HG03135 (cell line): ENCODE measurements around the gene SH3RF2.
"Not testable (repeated sequence)": the region's sequence is repeated elsewhere in the genome, so short reads cannot be mapped to it uniquely, and the experiment has no call there.

ENCODE experiments used
- ATAC-seq: cut with Tn5 transposase; IDR thresholded peaks from one replicate; pipeline ENCODE4 v1.9.1; 2021; ENCODE audit warnings: mild to moderate bottlenecking, moderate library complexity; ENCODE audit not compliant: unreplicated experiment

SH3RF2 gene, protein sequence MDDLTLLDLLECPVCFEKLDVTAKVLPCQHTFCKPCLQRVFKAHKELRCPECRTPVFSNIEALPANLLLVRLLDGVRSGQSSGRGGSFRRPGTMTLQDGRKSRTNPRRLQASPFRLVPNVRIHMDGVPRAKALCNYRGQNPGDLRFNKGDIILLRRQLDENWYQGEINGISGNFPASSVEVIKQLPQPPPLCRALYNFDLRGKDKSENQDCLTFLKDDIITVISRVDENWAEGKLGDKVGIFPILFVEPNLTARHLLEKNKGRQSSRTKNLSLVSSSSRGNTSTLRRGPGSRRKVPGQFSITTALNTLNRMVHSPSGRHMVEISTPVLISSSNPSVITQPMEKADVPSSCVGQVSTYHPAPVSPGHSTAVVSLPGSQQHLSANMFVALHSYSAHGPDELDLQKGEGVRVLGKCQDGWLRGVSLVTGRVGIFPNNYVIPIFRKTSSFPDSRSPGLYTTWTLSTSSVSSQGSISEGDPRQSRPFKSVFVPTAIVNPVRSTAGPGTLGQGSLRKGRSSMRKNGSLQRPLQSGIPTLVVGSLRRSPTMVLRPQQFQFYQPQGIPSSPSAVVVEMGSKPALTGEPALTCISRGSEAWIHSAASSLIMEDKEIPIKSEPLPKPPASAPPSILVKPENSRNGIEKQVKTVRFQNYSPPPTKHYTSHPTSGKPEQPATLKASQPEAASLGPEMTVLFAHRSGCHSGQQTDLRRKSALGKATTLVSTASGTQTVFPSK

GRCh38 chr5:145936401-145937131 is at the start of gene SH3RF2:
Gene SH3RF2, plus strand, starts transcription at chr5:145936578. Its CDS starts 1,351 bp downstream, at chr5:145937929.
- no peak for ATAC-seq

- ATAC-seq: no peak
Measured at GRCh38 chr5:145887217-145887616, 49.2 kb upstream of the SH3RF2 start.

GRCh38 chr5:145887976-145888574 is 48.3 kb upstream of the SH3RF2 start:
- ATAC-seq: no peak

DNA sequence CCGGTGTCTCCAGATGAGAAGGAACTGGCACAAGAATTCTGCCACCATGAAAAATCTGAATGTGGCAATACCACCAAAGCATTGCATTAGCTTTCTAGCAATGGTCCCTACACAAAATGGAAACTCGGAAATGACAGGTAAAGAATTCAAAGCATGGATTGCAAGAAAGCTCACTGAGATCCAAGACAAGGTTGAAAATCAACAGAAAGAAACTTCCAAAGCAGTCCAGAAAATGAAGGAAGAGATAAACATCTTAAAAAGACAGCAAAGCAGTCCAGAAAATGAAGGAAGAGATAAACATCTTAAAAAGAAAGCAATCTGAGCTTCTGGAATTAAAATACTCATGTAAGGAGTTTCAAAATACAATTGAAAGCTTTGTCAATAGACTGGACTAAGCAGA is 46.8 kb upstream of the SH3RF2 start:
- ATAC-seq: no peak

- not testable (repeated sequence) for ATAC-seq
Measured at GRCh38 chr5:145891378-145891777, 45.0 kb upstream of the SH3RF2 start.

DNA sequence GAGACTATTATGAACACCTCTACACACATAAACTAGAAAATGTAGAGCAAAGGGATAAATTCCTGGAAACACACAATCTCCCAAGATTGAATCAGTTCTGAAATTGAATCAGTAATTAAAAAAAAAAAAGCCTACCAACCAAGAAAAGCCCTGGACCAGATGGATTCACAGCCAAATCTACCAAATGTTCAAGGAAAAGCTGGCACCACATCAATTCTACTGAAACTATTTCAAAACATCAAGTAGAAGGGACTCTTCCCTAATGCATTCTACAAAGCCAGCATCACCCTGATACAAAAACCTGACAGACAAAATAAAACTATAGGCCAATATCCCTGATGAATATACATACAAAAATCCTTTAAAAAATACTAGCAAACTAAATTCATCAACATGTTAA is 38.2 kb upstream of the SH3RF2 start:
- ATAC-seq: no peak

DNA sequence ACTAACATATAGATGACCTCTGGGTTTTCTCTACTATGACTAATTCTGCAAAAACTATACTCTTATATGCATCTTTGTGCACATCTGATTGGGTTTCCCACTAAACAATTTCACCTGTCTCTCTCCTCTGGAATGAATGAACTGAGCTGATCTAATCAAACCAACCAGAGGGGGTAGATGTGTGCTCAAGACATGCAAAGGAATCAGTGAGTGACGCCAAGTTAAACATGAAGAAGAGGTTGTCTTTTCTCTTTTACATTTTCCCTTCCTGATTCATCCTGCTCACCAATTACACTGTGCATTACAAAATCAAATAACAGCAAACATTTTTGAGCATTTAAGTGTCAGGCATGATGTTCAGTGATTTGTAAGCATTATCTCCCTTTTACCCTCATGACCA is 34.0 kb upstream of the SH3RF2 start:
- no peak for ATAC-seq

GRCh38 chr5:145903113-145903512 is 33.3 kb upstream of the SH3RF2 start:
- peak; percentile 65 for ATAC-seq

DNA sequence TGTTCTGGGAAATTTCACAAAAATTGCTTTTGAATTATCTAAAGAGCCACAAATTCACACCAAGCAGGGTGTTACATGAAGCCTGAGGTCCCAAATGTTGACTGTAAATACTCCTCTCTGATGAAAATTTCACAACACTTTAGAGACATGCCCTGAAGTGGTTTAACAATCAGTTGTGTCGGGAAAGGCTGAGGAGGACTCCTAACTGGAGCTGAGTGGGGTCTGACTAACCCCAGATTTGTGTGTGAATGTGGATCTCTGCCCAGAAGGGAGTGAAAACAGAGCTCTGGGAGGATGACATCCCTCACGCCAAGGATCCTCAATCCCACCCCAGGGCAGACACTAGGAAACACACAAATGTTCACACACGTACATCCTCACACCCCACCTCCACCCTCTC is 32.5 kb upstream of the SH3RF2 start:
- no peak for ATAC-seq

GRCh38 chr5:145904743-145905142 is 31.6 kb upstream of the SH3RF2 start:
- ATAC-seq: no peak

GRCh38 chr5:145906401-145906800 is 30.0 kb upstream of the SH3RF2 start:
- ATAC-seq: no peak

DNA sequence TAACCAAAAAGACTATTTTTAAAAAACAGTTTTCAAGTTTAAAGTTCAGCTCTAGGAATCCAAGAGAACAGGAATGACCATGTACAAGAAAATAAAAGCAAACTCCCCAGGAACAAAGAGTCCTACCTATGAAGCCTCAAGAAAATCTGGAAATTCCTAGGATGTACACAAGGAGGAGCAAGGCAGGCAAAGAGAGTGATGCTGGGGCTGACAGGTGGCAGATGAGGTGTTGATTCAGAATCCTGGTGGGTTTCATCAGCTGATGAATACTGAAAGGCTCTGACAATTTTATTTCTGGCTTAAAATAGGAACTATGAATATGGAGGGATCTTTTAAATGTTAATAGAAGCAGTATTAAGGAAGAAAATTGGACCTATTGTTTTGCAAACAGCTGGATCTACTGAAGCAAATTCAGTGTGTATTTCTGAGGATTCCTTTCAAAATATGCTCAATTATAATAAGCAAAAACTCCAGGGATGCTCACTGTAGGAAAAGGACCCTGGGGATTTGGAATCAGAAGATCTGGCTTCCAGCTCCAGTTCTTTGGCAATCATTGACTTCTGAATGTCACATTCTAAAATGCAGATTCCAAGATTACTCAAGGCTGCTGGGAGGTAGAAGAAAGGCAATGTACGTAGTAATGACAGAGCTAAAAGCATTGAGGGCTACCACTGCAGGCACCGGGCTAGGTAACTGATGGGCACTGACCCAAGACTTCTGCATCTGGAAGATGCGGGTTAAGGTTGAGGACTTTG is 28.0 kb upstream of the SH3RF2 start:
- no peak for ATAC-seq

GRCh38 chr5:145911164-145911563 is 25.2 kb upstream of the SH3RF2 start:
- no peak for ATAC-seq

- no peak for ATAC-seq
Measured at GRCh38 chr5:145912019-145912418, 24.4 kb upstream of the SH3RF2 start.

DNA sequence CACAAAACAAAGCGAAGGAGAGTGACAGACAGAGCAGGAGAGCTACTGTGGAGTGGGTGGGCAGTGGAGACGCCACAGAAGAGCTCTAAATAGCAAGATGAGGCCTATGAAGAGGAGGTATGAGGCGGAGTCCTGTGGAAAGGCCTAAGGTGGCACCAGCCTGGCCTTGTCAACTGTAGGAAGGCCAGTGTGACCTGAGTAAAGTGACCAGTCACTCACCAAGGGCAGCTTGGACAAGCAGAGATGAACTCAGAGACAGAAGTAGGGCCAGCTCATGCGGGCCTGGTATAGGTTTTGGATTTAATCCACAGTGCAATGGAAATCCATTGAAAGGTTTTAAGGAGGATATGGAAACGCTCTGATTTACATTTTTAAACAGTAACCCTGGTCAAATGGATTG is 23.8 kb upstream of the SH3RF2 start:
- ATAC-seq: no peak

DNA sequence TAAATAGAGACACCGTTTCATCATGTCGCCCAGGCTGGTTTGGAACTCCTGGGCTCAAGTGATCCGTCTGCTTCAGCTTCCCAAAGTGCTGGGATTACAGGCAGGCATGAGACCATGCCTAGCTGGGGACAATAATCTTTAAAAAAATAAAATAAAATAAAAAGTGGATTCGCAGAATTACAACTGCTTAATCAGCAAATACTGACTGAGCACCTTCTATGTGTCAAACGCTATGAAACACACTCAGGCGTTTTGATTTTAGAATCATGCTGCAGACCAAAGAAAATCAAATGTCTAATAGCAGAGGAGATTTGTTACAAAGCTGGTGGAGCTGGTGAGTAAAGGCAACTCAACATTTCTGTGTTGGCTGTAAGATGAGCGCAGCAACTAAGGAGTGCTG is 22.7 kb upstream of the SH3RF2 start:
- ATAC-seq: no peak

DNA sequence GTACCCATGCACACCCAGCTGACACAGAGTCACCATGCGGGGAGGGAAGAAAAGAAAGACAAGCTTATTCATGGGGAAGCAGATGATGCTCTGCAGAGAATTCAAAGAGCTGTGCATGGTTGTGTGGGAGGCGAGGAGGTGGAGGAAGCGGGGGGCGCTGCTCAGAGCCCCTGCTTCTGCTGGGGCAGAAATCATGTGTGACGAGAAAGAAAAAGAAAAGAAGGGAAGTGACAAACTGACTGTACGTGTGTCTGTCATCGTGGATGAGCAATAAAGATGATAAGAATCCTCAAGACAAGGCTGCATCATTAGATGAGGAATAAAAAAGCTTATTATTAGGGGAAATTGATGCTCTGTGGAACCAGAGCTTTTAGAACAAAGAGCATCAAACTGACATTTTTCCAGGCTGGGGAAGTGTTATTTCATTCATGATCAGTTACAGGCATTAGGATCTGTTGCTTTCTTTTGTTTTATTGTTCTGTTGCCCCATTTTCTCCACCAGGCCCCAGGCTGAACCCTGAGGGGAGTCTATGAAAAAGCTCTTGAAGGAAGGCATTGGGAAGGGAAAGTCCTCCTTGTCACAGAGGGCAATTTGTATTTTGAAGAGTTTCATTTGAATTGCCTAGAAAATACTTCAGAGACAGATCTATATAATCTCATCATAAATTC is 20.3 kb upstream of the SH3RF2 start:
- no peak for ATAC-seq

DNA sequence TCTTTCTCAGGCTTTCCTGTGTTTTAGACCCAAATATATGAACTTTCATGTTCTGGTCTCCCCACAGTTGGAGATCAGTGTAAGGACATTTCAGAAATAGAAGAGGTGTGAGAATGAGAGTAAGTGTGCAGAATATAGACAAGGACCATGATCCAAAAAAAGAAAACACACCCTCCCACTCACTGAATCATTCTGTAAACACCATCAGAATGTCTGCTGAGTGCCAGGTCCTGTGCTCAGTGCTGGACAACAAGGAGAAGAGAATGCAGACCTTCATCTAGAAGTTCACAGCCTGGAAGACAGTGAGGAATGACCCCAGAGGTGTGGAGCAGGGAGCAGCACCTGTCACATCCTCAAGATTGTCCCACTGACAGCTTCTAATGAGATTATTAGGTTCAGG is 19.1 kb upstream of the SH3RF2 start:
- no peak for ATAC-seq

GRCh38 chr5:145918397-145918796 is 18.0 kb upstream of the SH3RF2 start:
- ATAC-seq: no peak

GRCh38 chr5:145919413-145919812 is 17.0 kb upstream of the SH3RF2 start:
- no peak for ATAC-seq
